Memory B cell (primary cell): Measurements from ENCODE around the gene MTA1.

ENCODE experiments used
- ATAC-seq: fragments of 150-1000 bp; cut with Tn5 transposase; 2 replicates; pipeline ENCODE4 v1.10.0; 2021; ENCODE audit warnings: low read depth, mild to moderate bottlenecking, moderate library complexity
- DNase-seq, 2 donors: peaks; one replicate each; pipeline ENCODE4 v3.0.0; 2022; ENCODE audit warnings: low spot score in 2 of 2
- H3K27ac Mint-ChIP-seq: one replicate; pipeline ENCODE4 v1.8.0; 2022; ENCODE audit warnings: mild to moderate bottlenecking, moderate library complexity, mixed read lengths
- H3K27me3 Mint-ChIP-seq: one replicate; pipeline ENCODE4 v1.8.0; 2022; ENCODE audit warnings: mixed read lengths
- H3K36me3 Mint-ChIP-seq: one replicate; pipeline ENCODE4 v1.8.0; 2022; ENCODE audit warnings: mild to moderate bottlenecking, mixed read lengths
- H3K4me1 Mint-ChIP-seq: one replicate; pipeline ENCODE4 v1.8.0; 2022; ENCODE audit warnings: mixed read lengths
- H3K4me3 Mint-ChIP-seq: one replicate; pipeline ENCODE4 v1.8.0; 2022; ENCODE audit warnings: mild to moderate bottlenecking, moderate library complexity, mixed read lengths
- H3K9me3 Mint-ChIP-seq: one replicate; pipeline ENCODE4 v1.8.0; 2022; ENCODE audit warnings: mixed read lengths

MTA1 gene

DNA sequence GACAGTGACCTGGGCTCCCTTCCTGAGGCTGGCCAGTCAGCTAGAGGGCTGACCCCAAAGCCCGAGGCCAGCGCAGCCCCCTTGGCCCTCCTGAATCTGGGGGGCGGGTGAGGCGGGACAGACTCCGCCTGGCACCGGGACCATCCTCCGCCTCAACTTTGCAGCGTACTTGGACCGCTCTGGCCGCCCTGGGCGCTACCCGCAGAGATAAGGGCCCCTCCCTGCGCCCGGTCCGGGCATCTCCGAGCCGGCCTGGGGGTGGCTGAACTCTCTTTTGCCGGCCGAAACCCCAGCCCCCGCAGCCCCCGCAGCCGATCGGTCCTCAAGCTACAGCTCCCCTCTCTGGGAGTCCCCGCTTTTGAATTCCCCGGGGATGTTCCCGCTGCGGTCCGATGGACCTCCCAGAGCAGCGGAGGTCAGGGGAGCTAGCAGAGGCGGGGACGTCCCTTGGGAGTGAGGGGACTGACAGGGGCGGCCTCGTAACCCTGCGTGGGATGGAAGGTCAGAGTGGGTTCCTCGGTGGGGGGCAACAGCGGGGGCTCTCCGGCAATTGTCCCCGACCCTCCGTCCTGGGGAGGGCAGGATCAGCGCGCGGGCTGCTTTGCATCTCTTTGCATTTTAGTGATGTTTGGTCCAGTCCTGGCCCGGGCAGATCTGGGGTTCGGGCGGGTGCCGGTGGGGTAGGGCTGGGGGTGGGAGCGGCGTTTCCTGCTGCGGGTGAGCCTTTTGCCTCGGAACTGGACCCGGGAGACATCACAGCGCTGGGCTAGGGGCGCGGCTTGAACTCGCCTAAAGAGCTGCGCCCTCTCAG lies 66.7 kb downstream of the MTA1 start, which contains the start of gene CRIP1:
Gene CRIP1, plus strand, starts transcription at position 724 of the 811 bp plus-strand sequence. CDS start 374 bp downstream, outside the sequence.
- peak within 1 kb of the TSS; percentile 89 for H3K4me3 Mint-ChIP-seq
- peaks cover 1% of the 10 kb centered on the region for H3K36me3 Mint-ChIP-seq
- DNase-seq (peak in 1 of 2 donors; percentile 66), ATAC-seq (no peak)
- H3K27ac Mint-ChIP-seq: peak within 1 kb of the TSS; percentile 99
- H3K4me1 Mint-ChIP-seq: peaks cover 36% of the 10 kb centered on the region
- H3K27me3 Mint-ChIP-seq: no peaks in the 10 kb centered on the region
- no peaks in the 10 kb centered on the region for H3K9me3 Mint-ChIP-seq

DNA sequence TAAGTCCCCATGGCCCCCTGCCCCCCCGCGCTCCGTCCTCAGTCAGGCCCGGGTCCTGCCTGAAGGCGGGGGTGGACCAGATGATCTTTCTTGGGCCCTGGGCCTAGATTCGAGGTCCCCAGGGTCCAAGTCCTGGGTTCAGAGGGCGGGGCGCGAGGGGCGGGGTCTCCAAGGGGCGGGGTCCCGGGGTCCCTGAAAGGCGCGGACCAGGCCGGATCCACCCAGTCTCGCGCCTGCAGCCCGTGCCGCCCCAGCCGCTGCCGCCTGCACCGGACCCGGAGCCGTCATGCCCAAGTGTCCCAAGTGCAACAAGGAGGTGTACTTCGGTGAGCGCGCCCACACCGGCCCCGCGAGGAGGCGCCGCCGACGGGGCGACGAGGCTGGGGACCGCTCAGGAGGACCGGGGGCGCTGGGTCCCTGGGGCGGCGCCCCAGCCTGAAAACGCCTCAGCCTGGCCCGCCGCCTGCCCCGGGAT lies 67.4 kb downstream of the MTA1 start:
- no peaks in the 10 kb centered on the region for H3K27me3 Mint-ChIP-seq
- ATAC-seq (peak; percentile 2), DNase-seq (peak; percentile 79 to 82)
- H3K4me1 Mint-ChIP-seq: peaks cover 38% of the 10 kb centered on the region
- H3K4me3 Mint-ChIP-seq: peak overlapping the region; percentile 89
- peak overlapping the region; percentile 99 for H3K27ac Mint-ChIP-seq
- H3K9me3 Mint-ChIP-seq: no peaks in the 10 kb centered on the region
- H3K36me3 Mint-ChIP-seq: peaks cover 1% of the 10 kb centered on the region

DNA sequence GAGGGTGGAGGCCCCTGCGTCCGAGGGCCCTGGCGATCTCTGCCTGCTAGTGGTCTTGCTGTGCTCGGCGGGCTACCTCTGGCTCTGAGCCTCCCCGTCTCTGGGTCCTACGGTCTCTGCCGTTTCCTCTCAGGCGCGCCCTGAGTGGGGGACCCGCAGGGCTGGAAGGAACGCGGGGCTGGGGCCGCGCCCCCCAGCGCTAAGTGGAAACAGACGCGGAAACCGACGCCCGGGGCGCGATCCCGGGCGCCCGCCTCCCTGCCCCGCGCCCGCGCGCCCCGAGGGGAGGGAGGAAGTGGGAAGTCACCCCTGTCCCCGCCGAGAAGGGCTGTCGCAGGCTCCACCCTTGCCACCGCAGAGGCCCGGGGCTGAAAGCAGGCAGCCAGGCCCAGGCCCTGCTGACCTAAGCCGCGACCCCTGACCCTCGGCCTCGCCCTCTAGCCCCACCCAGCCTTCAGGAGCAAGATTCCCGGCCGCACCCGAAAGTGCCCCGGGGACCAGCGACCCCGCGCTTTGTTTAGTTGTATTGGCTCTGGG lies 67.9 kb downstream of the MTA1 start:
- H3K9me3 Mint-ChIP-seq: no peaks in the 10 kb centered on the region
- peaks cover 1% of the 10 kb centered on the region for H3K36me3 Mint-ChIP-seq
- H3K27me3 Mint-ChIP-seq: no peaks in the 10 kb centered on the region
- peak overlapping the region; percentile 89 for H3K4me3 Mint-ChIP-seq
- DNase-seq (peak; percentile 72 to 76), ATAC-seq (peak; percentile 3)
- peak overlapping the region; percentile 99 for H3K27ac Mint-ChIP-seq
- H3K4me1 Mint-ChIP-seq: peaks cover 33% of the 10 kb centered on the region

DNA sequence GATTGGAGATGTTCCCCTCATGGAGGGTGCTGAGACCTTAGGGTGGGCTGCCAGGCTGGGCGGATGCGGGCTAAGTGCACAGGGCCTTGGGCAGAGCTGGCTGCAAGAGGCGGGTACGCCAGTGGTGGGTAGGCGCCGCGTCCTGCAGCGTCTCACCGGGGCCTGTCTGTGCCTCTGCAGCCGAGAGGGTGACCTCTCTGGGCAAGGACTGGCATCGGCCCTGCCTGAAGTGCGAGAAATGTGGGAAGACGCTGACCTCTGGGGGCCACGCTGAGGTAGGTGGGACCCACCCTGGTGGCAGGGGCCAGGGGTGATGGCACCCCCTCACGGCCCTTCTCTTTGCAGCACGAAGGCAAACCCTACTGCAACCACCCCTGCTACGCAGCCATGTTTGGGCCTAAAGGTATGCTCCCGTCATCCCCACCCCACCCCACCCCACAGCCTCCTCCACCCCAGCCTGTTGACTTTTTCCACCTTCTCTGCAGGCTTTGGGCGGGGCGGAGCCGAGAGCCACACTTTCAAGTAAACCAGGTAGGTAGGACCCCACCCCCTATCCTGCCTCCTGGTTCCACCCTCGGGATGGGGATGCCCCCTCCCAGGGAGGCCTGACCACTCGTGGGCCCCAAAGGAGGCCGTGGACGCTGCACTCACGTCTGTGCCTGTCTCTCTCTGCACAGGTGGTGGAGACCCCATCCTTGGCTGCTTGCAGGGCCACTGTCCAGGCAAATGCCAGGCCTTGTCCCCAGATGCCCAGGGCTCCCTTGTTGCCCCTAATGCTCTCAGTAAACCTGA lies 68.6 kb downstream of the MTA1 start:
- peaks cover 1% of the 10 kb centered on the region for H3K36me3 Mint-ChIP-seq
- no peaks in the 10 kb centered on the region for H3K27me3 Mint-ChIP-seq
- H3K27ac Mint-ChIP-seq: peak overlapping the region; percentile 99
- DNase-seq (no peak), ATAC-seq (no peak)
- H3K4me3 Mint-ChIP-seq: peak overlapping the region; percentile 89
- H3K9me3 Mint-ChIP-seq: no peaks in the 10 kb centered on the region
- peaks cover 30% of the 10 kb centered on the region for H3K4me1 Mint-ChIP-seq

DNA sequence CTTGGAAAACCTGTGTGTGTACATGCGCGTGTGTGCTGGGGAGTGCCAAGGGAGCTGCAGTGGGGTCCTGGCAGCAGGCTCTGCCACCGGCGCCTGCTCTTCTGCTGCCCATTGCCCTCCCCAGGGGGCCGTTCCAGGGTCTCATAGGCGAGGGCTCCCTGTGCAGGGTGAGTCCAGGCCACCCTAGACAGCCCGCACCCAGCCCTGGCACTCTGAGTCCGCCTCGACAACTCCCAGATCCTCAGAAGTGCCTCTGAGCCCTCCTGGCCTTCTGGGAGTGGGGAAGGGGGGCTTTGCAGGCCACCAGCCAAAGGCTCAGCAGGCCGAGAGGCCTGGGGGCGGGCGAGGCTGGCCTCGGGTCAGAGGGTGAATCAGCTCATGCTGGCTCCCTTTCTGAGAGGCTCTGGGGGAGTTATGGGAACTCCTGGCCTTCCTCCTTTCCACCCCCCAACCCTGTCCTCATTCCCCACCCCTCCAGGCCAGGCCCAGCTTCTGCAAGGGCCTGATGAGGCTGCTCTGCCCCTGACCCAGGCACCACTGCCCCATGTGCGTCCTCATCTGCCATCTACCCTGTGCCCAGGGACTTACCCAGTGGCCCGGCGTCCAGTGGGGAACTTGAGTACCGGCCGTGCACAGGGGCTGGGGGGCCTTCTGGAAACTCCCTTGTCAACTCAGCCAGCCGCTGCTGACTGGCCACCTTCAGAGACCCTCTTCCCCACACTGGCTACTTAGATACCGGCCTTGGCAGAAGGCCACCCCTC lies 69.3 kb downstream of the MTA1 start:
- Mint-ChIP-seq H3K27ac (peak overlapping the region; percentile 99), H3K27me3 (no peaks in the 10 kb centered on the region), H3K4me3 (peak overlapping the region; percentile 86), H3K9me3 (no peaks in the 10 kb centered on the region), H3K4me1 (peaks cover 29% of the 10 kb centered on the region), H3K36me3 (peaks cover 1% of the 10 kb centered on the region)
- DNase-seq (peak in 1 of 2 donors; percentile 44), ATAC-seq (no peak)

DNA sequence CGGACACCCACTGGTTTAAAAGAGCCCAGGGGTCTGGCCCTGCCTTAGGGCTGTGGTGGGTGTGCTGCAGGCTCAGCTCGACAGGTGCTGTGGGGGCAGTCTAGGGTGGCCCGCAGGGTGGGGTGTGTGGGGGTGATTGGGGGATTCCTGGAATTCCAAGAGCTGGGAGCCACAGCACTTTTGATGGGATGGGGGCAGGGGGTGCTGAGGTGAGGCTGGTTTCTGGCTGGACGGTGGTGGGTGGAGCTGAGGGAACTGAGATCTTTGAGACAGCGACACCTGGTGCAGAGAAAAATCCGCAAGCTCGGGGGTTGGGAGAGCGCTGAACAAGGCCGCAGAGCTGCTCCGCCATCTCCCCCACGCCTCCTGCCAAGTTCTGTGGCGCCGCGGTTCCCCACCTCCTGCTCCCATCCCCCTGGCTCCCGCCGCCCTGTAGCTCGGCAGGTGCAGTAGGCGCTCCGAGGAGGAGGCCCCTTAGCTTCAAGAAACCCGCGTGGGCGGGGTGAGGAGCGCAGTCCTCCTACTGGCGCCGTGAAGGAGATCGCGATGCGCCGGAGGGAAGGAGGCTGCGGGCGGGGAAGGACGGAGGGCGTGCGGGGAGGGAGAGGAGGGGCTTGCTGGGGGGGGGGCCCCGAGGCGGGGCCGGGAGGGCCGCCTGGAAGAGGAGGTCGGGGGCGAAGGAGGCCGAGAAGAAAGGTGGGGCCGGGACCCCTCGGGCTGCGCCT lies 70.1 kb downstream of the MTA1 start:
- Mint-ChIP-seq H3K9me3 (no peaks in the 10 kb centered on the region), H3K36me3 (peaks cover 1% of the 10 kb centered on the region), H3K27ac (peak overlapping the region; percentile 99), H3K27me3 (no peaks in the 10 kb centered on the region), H3K4me1 (peaks cover 23% of the 10 kb centered on the region), H3K4me3 (peak overlapping the region; percentile 86)
- DNase-seq (peak; percentile 83 to 86), ATAC-seq (peak; percentile 13)

DNA sequence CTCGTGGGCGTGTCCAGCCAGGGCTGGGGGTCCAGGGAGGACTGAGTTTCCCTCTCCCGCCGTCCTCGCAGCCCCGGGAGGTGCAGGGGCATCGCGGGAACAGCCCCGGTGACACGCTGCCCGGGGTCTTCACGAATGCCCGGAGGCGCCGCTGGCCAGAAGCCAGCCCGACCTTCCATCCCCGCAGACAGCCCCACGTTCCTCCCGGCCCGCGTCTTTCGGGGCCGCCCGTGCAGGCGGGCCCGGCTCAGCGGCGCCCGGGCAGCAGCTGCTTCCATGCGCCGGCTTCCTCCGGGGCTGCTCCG lies 70.6 kb downstream of the MTA1 start:
- H3K27me3 Mint-ChIP-seq: no peaks in the 10 kb centered on the region

DNA sequence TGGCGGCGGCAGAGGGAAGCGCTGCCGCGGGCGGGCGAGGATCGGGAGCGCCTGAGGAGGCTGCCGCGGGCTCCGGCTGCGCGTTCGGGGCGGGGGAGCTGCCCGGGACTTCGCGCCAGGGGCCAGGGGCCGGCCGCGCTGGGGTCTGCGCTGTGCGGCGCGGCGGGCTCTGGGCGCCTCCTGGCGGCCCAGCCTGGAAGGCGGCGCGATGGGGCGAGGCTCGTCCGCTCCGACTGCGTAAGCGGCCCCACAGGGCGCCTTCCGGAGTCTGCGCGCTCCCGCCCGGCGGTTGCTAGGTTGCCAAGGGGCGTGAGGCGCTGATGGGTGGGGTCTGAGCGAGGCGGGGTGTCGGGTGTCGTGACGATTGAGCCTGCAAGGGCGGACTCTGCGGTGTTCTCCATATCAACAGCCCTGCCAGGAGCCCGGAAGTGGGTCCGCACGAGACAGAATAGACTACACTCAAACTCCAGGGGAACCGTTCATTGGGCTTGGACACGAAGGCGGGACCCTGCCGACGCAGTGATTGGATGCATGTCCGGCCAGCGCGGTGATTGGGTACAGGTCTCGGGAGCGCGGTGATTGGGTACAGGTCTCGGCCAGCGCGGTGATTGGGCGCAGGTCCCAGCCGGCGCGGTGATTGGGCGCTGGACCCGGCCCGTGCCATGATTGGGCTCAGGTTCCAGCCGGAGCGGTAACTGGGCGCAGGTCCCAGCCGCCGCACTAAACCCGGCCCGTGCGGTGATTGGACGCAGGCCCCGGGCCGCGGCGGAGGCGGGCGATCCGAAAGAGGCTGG lies 71.1 kb downstream of the MTA1 start, which contains the start of gene TEDC1:
Gene TEDC1, plus strand, starts transcription at position 675 of the 794 bp plus-strand sequence. CDS start 130 bp downstream, outside the sequence.
- peak; percentile 95 to 98 for DNase-seq
- Mint-ChIP-seq H3K4me1 (peaks cover 18% of the 10 kb centered on the region), H3K4me3 (peak within 1 kb of the TSS; percentile 88), H3K27me3 (no peaks in the 10 kb centered on the region), H3K9me3 (no peaks in the 10 kb centered on the region), H3K27ac (peak within 1 kb of the TSS; percentile 99), H3K36me3 (peaks cover 1% of the 10 kb centered on the region)
- ATAC-seq: peak; percentile 55

More for the DNA sequence above, 70.6 kb downstream of the MTA1 start:
- Mint-ChIP-seq H3K4me1 (peaks cover 21% of the 10 kb centered on the region), H3K9me3 (no peaks in the 10 kb centered on the region), H3K27ac (peak overlapping the region; percentile 99), H3K36me3 (peaks cover 1% of the 10 kb centered on the region), H3K4me3 (peak overlapping the region; percentile 86)
- DNase-seq (no peak), ATAC-seq (peak; percentile 1)

DNA sequence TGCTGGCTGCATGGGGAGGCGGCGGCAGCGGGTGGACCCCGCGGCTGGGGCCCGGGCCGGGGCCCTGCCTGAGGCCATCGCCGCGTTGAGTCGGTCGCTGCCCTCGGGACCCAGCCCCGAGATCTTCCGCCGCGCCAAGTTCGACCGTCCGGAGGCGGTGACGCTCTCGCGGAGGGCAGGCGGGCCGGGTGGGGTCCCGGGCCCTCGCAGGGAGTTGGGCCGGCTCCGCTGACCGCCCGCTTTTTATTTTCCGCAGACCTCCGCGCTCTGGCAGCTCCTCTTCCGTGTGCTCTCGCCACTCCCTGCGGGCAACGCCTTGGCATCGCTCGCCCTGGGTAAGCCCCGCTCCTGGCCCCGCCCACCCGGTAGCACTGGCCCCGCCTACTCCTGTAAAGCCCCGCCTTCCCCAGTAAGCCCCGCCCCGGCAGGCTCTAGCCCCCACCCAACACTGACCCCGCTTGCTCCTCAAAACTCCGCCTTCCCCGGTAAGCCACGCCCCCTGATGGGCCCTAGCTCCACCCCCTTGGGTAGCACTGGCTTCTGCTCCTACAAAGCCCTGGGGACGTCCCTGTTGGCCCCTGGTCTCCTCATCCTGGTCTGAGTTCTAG lies 71.8 kb downstream of the MTA1 start:
- Mint-ChIP-seq H3K27ac (peak overlapping the region; percentile 99), H3K27me3 (no peaks in the 10 kb centered on the region), H3K4me1 (peaks cover 16% of the 10 kb centered on the region), H3K9me3 (no peaks in the 10 kb centered on the region), H3K4me3 (peak overlapping the region; percentile 88), H3K36me3 (peaks cover 1% of the 10 kb centered on the region)
- ATAC-seq: peak; percentile 19
- DNase-seq: peak; percentile 85

DNA sequence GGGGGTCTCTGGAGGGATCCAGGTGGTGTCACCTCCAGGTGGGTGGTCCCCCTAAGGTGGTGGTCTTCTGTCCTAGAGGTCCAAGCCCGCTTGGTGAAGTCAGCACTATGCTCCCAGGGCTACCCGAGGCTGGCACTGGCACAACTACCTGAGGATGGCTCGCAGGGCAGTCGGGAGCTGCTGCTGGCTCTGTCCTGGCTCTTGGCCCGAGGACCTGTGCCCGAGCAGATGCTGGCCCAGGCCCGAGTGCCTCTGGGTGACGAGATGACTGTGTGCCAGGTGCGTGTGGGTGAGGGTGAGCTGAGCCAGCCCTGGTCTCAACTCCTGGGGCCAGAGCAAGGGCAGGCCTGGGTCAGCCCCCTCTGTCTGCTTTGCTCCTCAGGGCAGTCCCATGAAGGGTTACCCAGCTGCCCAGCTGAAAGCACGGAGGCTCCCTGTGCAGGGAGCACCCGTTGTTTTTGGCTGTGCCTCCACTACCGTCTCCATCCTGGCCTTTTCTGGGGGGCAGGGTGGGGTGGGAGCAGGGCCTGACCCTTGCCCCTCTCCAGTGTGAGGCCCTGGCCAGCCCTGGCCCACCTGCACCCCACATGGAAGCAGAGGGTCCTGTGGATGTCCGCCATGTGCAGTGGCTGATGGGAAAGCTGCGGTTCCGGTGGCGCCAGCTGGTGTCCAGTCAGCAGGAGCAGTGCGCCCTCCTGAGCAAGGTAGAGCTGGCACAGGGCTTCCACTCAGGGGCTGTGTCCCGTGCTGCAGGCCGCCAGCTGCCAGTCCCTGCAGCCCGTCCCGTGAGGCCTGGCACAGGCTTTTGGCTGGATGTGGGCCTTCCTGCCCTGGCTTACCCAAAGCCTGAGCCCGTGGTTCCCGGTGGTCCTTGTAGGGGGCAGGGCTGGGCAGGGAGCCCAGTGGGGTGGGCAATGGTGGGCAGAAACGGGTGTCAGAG lies 72.7 kb downstream of the MTA1 start:
- Mint-ChIP-seq H3K27me3 (no peaks in the 10 kb centered on the region), H3K27ac (peak overlapping the region; percentile 99), H3K36me3 (peaks cover 1% of the 10 kb centered on the region), H3K9me3 (no peaks in the 10 kb centered on the region), H3K4me3 (peak overlapping the region; percentile 88), H3K4me1 (peaks cover 16% of the 10 kb centered on the region)
- ATAC-seq (no peak), DNase-seq (no peak)
